Colonic mucosa (tissue), 4 donors: ENCODE measurements around the gene UBL3. TPM values are rescaled to one million over a fixed set of nuclear protein-coding genes. Genes with fewer than 3 reads are reported as not detected.

Source experiments
- DNase-seq: peaks from one replicate; pipeline ENCODE4 v3.0.0-alpha.2; 2020
- H3K27ac ChIP-seq: fragments of 200-600 bp; one replicate; pipeline ENCODE4 v1.8.0; 2021
- H3K27me3 ChIP-seq: fragments of 200-600 bp; one replicate; pipeline ENCODE4 v1.8.0; 2021
- H3K36me3 ChIP-seq: fragments of 200-600 bp; one replicate; pipeline ENCODE4 v1.8.0; 2021
- H3K4me1 ChIP-seq: fragments of 200-600 bp; one replicate; pipeline ENCODE4 v1.8.0; 2021; ENCODE audit warnings: mild to moderate bottlenecking
- H3K4me3 ChIP-seq: fragments of 200-600 bp; one replicate; pipeline ENCODE4 v1.8.0; 2021
- H3K9ac ChIP-seq, 2 donors: one replicate each; pipeline ENCODE4 v1.7.0; 2013; ENCODE audit warnings: control low read depth in 2 of 2, low read depth in 2 of 2, low read length in 2 of 2
- H3K9me3 ChIP-seq: fragments of 200-600 bp; one replicate; pipeline ENCODE4 v1.8.0; 2021
- CTCF ChIP-seq: fragments of 200-600 bp; IDR thresholded peaks from one replicate; pipeline ENCODE4 v1.8.0; 2022; ENCODE audit warnings: antibody characterized with exemption, mild to moderate bottlenecking
- intact Hi-C: fragments of 100-400 bp; cut with DNase I; formaldehyde crosslinking; loops from one replicate; pipeline ENCODE4 v1.14.1; 2022
- total RNA-seq, 2 donors: library from RNA; stranded (reverse); fragmentation: NEBNext Ultra II Directional in 1 of 2; extraction: Animal tissue kit (Norgen Biotek cat#: 25700) in 1 of 2; gene quantifications; one replicate each; pipeline ENCODE4 v1.2.1, GENCODE V29; 2021
- donor health status: healthy.
- donor health status: DM: no; HTN: no; CAD: no.
- donor health status: DM: no; HTN: no; CAD: no.

The UBL3 gene
- total RNA-seq, 2 donors from 2014 or later: 30.0 to 50.3 TPM

- no peak for TF ChIP-seq CTCF
- Histone ChIP-seq H3K27ac (no peak overlapping the region), H3K4me1 (no peaks in the 10 kb centered on the region), H3K4me3 (no peak overlapping the region), H3K9me3 (no peaks in the 10 kb centered on the region), H3K27me3 (no peaks in the 10 kb centered on the region), H3K9ac (no peak overlapping the region), H3K36me3 (no peaks in the 10 kb centered on the region)
- no peak for DNase-seq
- intact Hi-C loops: no loop called here
These were observed 96.6 kb downstream of the UBL3 start for GRCh38 chr13:29753618-29754472.

GRCh38 chr13:29752175-29752574, 98.2 kb downstream of the UBL3 start:
- Histone ChIP-seq H3K36me3 (no peaks in the 10 kb centered on the region), H3K9me3 (no peaks in the 10 kb centered on the region), H3K4me1 (no peaks in the 10 kb centered on the region), H3K9ac (no peak overlapping the region), H3K27me3 (no peaks in the 10 kb centered on the region), H3K27ac (no peak overlapping the region), H3K4me3 (no peak overlapping the region)
- no peak for TF ChIP-seq CTCF
- intact Hi-C loops: no loop called here
- no peak for DNase-seq

DNA sequence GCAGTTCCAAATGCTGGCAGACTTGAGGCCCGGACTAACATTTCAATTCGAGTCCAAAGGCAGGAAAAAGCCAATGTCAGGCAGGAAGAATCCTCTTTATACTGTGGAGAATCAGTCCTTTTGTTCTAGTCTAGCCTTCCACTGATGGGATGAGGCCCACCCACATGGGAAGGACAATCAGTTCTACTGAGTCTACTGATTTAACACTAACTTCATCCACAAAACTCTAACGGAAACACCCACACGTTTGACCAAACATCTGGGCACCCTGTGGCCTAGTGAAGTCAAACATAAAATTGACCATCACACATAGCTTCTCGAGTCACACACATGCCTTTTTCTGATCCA, 100.3 kb downstream of the UBL3 start:
- Histone ChIP-seq H3K9me3 (no peaks in the 10 kb centered on the region), H3K4me1 (no peaks in the 10 kb centered on the region), H3K27ac (no peak overlapping the region), H3K4me3 (no peak overlapping the region), H3K9ac (no peak overlapping the region), H3K36me3 (no peaks in the 10 kb centered on the region), H3K27me3 (no peaks in the 10 kb centered on the region)
- intact Hi-C loops: no loop called here
- no peak for DNase-seq
- no peak for TF ChIP-seq CTCF

DNA sequence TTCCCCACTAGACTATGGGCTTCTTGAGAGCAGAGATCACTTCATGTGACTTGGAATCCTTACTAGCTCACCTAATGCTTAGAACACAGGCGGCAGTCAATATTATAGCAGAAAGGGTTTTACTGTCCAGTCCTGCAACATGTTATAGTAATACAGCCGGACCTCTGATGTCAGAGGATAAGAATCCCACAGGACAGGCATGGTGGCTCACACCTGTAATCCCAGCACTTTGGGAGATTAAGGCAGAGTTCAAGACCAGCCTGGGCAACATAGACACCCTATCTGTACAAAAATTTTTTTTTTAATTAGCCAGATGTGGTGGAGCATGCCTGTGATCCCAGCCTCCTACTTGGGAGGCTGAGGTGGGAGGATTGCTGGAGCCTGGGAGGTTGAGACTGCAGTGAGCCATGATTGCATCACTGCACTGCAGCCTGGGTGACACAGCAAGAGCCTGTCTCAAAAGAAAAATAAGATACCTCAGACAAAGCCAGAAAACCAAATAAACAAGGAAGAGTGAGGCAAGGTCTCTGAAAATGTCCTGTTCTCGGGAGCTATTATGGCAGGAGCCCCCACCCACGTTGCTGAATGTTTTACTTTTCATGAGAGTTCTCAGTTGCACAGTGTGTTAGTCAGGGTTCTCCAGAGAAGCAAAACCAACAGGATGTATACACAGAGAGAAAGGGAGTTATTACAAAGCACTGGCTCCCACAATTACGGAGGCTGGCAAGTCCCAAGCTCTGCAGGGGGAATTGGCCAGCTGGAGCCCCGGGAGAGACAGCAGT, 100.8 kb downstream of the UBL3 start:
- H3K27ac ChIP-seq: no peak overlapping the region
- no peaks in the 10 kb centered on the region for H3K27me3 ChIP-seq
- H3K9ac ChIP-seq: no peak overlapping the region
- no peak overlapping the region for H3K4me3 ChIP-seq
- H3K4me1 ChIP-seq: no peaks in the 10 kb centered on the region
- intact Hi-C loops: no loop called here
- no peaks in the 10 kb centered on the region for H3K36me3 ChIP-seq
- no peaks in the 10 kb centered on the region for H3K9me3 ChIP-seq
- TF ChIP-seq CTCF: no peak
- DNase-seq: no peak

DNA sequence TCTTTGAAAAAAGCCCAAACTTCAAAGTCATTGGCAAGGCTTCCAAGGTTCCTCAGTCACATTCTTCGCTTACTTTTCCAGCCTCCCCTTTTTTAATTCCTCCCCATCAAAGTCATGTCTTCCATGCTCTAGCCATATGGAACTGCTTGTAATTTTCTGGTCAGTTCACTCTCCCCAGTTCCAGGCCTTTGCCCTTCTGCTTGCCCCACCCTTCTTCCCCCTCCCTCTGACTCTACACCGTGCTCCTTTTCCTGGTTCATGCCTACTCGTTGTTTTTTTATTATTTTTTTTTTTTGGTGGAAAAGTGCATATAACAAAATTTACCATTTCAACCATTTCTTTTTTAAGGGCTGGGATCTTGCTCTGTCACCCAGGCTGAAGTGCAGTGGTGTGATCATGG, 102.3 kb downstream of the UBL3 start:
- H3K4me3 ChIP-seq: no peak overlapping the region
- H3K27me3 ChIP-seq: no peaks in the 10 kb centered on the region
- DNase-seq: peak; percentile 50
- TF ChIP-seq CTCF: no peak
- no peaks in the 10 kb centered on the region for H3K4me1 ChIP-seq
- H3K9me3 ChIP-seq: no peaks in the 10 kb centered on the region
- no peak overlapping the region for H3K9ac ChIP-seq
- no peaks in the 10 kb centered on the region for H3K36me3 ChIP-seq
- no peak overlapping the region for H3K27ac ChIP-seq
- intact Hi-C loops: no loop called here
